GM12865 (cell line): ENCODE data around the gene ZNF526.

Experiments used
- DNase-seq: peaks from one replicate; pipeline ENCODE4 v3.0.0; 2010; ENCODE audit warnings: low read depth
- H3K4me3 ChIP-seq: 2 replicates; pipeline ENCODE4 v1.5.1; 2011; ENCODE audit warnings: mild to moderate bottlenecking, low read depth, low read length, control low read depth
- CTCF ChIP-seq: IDR thresholded peaks from 2 replicates; pipeline ENCODE4 v1.5.1; 2011; ENCODE audit warnings: low read length, control low read depth, low read depth, inconsistent platforms; ENCODE audit not compliant: insufficient read depth; ENCODE audit errors: missing control alignments

The ZNF526 gene

GRCh38 chr19:42276821-42277220, 56.7 kb downstream of the ZNF526 start:
- TF ChIP-seq CTCF: no peak
- DNase-seq: peak; percentile 64
- no peak overlapping the region for H3K4me3 ChIP-seq
